Neural progenitor cell (in vitro differentiated cells): ENCODE data around the gene OR1S1. TPM values are rescaled to one million over a fixed set of nuclear protein-coding genes. Genes with fewer than 3 reads are reported as not detected.
"Not testable (repeated sequence)": the region's sequence is repeated elsewhere in the genome, so short reads cannot be mapped to it uniquely, and the experiment has no call there.

ENCODE experiments used
- DNase-seq: peaks from one replicate; pipeline ENCODE4 v3.0.0-alpha.2; 2016; ENCODE audit warnings: low spot score
- H2AFZ ChIP-seq: fragments of 200-600 bp; sonication (generic); replicated peaks from 2 replicates; pipeline ENCODE4 v1.6.1; 2016; ENCODE audit warnings: antibody characterized with exemption
- H3F3A ChIP-seq: fragments of 200-600 bp; sonication (generic); 2 replicates; pipeline ENCODE4 v1.6.1; 2016; ENCODE audit warnings: antibody characterized with exemption, low read depth
- H3K27ac ChIP-seq: fragments of 200-600 bp; sonication (generic); 2 replicates; pipeline ENCODE4 v1.5.1; 2016; ENCODE audit warnings: mild to moderate bottlenecking
- H3K27me3 ChIP-seq: fragments of 200-600 bp; sonication (generic); 2 replicates; pipeline ENCODE4 v1.6.1; 2016; ENCODE audit warnings: mild to moderate bottlenecking, moderate library complexity
- H3K36me3 ChIP-seq: fragments of 200-600 bp; sonication (generic); 2 replicates; pipeline ENCODE4 v1.5.1; 2016
- H3K4me1 ChIP-seq: fragments of 200-600 bp; sonication (generic); 2 replicates; pipeline ENCODE4 v1.6.1; 2016; ENCODE audit warnings: mixed run types
- H3K4me2 ChIP-seq: fragments of 200-600 bp; sonication (generic); 2 replicates; pipeline ENCODE4 v1.6.1; 2016
- H3K4me3 ChIP-seq: fragments of 200-600 bp; sonication (generic); 2 replicates; pipeline ENCODE4 v1.5.1; 2016
- H3K79me2 ChIP-seq: fragments of 200-600 bp; sonication (generic); 2 replicates; pipeline ENCODE4 v1.6.1; 2016; ENCODE audit warnings: low read depth
- H3K9ac ChIP-seq: fragments of 200-600 bp; sonication (generic); 2 replicates; pipeline ENCODE4 v1.6.1; 2016
- H3K9me3 ChIP-seq: fragments of 200-600 bp; sonication (generic); 2 replicates; pipeline ENCODE4 v1.5.1; 2016; ENCODE audit warnings: low read depth
- H4K20me1 ChIP-seq: fragments of 200-600 bp; sonication (generic); 2 replicates; pipeline ENCODE4 v1.6.1; 2016; ENCODE audit warnings: low read depth
- H3K27ac Mint-ChIP-seq: 3 replicates; pipeline ENCODE4 v1.8.0; 2021; ENCODE audit warnings: mixed read lengths
- H3K27me3 Mint-ChIP-seq: 2 replicates; pipeline ENCODE4 v1.8.0; 2022; ENCODE audit warnings: low read depth, mild to moderate bottlenecking, inconsistent platforms, moderate library complexity, mixed read lengths; ENCODE audit not compliant: insufficient read depth
- H3K36me3 Mint-ChIP-seq: 3 replicates; pipeline ENCODE4 v1.8.0; 2021; ENCODE audit warnings: mixed read lengths
- H3K4me1 Mint-ChIP-seq: 3 replicates; pipeline ENCODE4 v1.8.0; 2021; ENCODE audit warnings: mixed read lengths
- H3K4me3 Mint-ChIP-seq: 3 replicates; pipeline ENCODE4 v1.8.0; 2021; ENCODE audit warnings: mild to moderate bottlenecking, moderate library complexity, mixed read lengths
- H3K9me3 Mint-ChIP-seq: 3 replicates; pipeline ENCODE4 v1.8.0; 2020; ENCODE audit warnings: mixed read lengths
- CTCF ChIP-seq: fragments of 200-600 bp; sonication (generic); IDR thresholded peaks from 2 replicates; pipeline ENCODE4 v1.5.1; 2017; ENCODE audit warnings: antibody characterized with exemption, mild to moderate bottlenecking
- EZH2 ChIP-seq: fragments of 200-600 bp; sonication (generic); IDR thresholded peaks from 2 replicates; pipeline ENCODE4 v1.6.1; 2017; ENCODE audit warnings: antibody characterized with exemption, mild to moderate bottlenecking, moderate library complexity
- EZH2phosphoT487 ChIP-seq: fragments of 200-600 bp; sonication (generic); IDR thresholded peaks from 2 replicates; pipeline ENCODE4 v1.6.1; 2017; ENCODE audit warnings: antibody characterized with exemption
- total RNA-seq: library from RNA; depleted of rRNA; stranded (reverse); fragments of >200 nt; gene quantifications from 2 replicates; pipeline ENCODE4 v1.2.3, GENCODE V29; 2015; ENCODE audit warnings: low replicate concordance

The OR1S1 gene
- not detected in 2 replicates for total RNA-seq

GRCh38 chr11:58212420-58212819, at the start of gene OR1S1:
TSS of gene OR1S1 (plus strand) at chr11:58212720.
- H3K4me1 Mint-ChIP-seq, H3K79me2 ChIP-seq, H3F3A ChIP-seq, H3K4me1 ChIP-seq, H3K4me3 Mint-ChIP-seq, H3K36me3 Mint-ChIP-seq, DNase-seq, H2AFZ ChIP-seq, H3K27me3 ChIP-seq, H3K9me3 Mint-ChIP-seq, H3K4me2 ChIP-seq, H4K20me1 ChIP-seq, H3K27ac ChIP-seq, H3K4me3 ChIP-seq, H3K27me3 Mint-ChIP-seq, H3K36me3 ChIP-seq, H3K9me3 ChIP-seq, H3K27ac Mint-ChIP-seq, H3K9ac ChIP-seq: not testable (repeated sequence)

GRCh38 chr11:58164389-58164788, 48.1 kb upstream of the OR1S1 start:
- Histone ChIP-seq H3K9ac (no peak overlapping the region), H3K4me3 (no peak overlapping the region), H2AFZ (no peak overlapping the region), H3K79me2 (no peaks in the 10 kb centered on the region), H3K27me3 (no peaks in the 10 kb centered on the region), H3F3A (no peaks in the 10 kb centered on the region), H3K27ac (no peak overlapping the region), H4K20me1 (no peaks in the 10 kb centered on the region), H3K36me3 (no peaks in the 10 kb centered on the region), H3K9me3 (no peaks in the 10 kb centered on the region), H3K4me2 (no peak overlapping the region), H3K4me1 (no peaks in the 10 kb centered on the region)
- no peak for TF ChIP-seq EZH2phosphoT487
- TF ChIP-seq CTCF: no peak
- no peak for TF ChIP-seq EZH2
- Mint-ChIP-seq H3K4me1 (no peaks in the 10 kb centered on the region), H3K36me3 (no peaks in the 10 kb centered on the region), H3K27ac (no peak overlapping the region), H3K9me3 (no peaks in the 10 kb centered on the region), H3K4me3 (no peak overlapping the region), H3K27me3 (peaks cover 4% of the 10 kb centered on the region)
- DNase-seq: no peak

- no peaks in the 10 kb centered on the region for H3K9me3 Mint-ChIP-seq
- no peak for TF ChIP-seq CTCF
- TF ChIP-seq EZH2phosphoT487: no peak
- TF ChIP-seq EZH2: no peak
- H3K4me2 ChIP-seq: no peak overlapping the region
Observed at GRCh38 chr11:58164990-58165389, 47.5 kb upstream of the OR1S1 start.

GRCh38 chr11:58165504-58166106, 46.9 kb upstream of the OR1S1 start:
- H2AFZ ChIP-seq: no peak overlapping the region
- H3K27ac ChIP-seq: no peak overlapping the region
- no peaks in the 10 kb centered on the region for H3K27me3 ChIP-seq
- no peaks in the 10 kb centered on the region for H4K20me1 ChIP-seq
- no peaks in the 10 kb centered on the region for H3K36me3 ChIP-seq
- Mint-ChIP-seq H3K27me3 (peaks cover 2% of the 10 kb centered on the region), H3K27ac (no peak overlapping the region), H3K36me3 (no peaks in the 10 kb centered on the region), H3K4me3 (no peak overlapping the region), H3K9me3 (no peaks in the 10 kb centered on the region), H3K4me1 (no peaks in the 10 kb centered on the region)
- no peaks in the 10 kb centered on the region for H3K4me1 ChIP-seq
- no peak for TF ChIP-seq CTCF
- TF ChIP-seq EZH2phosphoT487: no peak
- TF ChIP-seq EZH2: no peak
- H3F3A ChIP-seq: no peaks in the 10 kb centered on the region
- no peak for DNase-seq
- no peak overlapping the region for H3K4me3 ChIP-seq
- no peaks in the 10 kb centered on the region for H3K9me3 ChIP-seq
- H3K79me2 ChIP-seq: no peaks in the 10 kb centered on the region
- no peak overlapping the region for H3K9ac ChIP-seq
- no peak overlapping the region for H3K4me2 ChIP-seq

More at GRCh38 chr11:58164990-58165389, 47.5 kb upstream of the OR1S1 start:
- H3K4me1 ChIP-seq: no peaks in the 10 kb centered on the region
- no peaks in the 10 kb centered on the region for H3K27me3 ChIP-seq
- Mint-ChIP-seq H3K27me3 (peaks cover 4% of the 10 kb centered on the region), H3K4me1 (no peaks in the 10 kb centered on the region), H3K36me3 (no peaks in the 10 kb centered on the region), H3K4me3 (no peak overlapping the region), H3K27ac (no peak overlapping the region)
- no peaks in the 10 kb centered on the region for H4K20me1 ChIP-seq
- no peak overlapping the region for H2AFZ ChIP-seq
- H3K4me3 ChIP-seq: no peak overlapping the region
- H3K9ac ChIP-seq: no peak overlapping the region
- DNase-seq: no peak
- no peak overlapping the region for H3K27ac ChIP-seq
- no peaks in the 10 kb centered on the region for H3K79me2 ChIP-seq
- H3K36me3 ChIP-seq: no peaks in the 10 kb centered on the region
- no peaks in the 10 kb centered on the region for H3F3A ChIP-seq
- H3K9me3 ChIP-seq: no peaks in the 10 kb centered on the region
